Tibial artery (tissue), 4 donors: ENCODE data around the gene TFB1M.

Source experiments
- DNase-seq, 2 donors: peaks; one replicate each; pipeline ENCODE4 v3.0.0-alpha.2; 2019
- H3K27ac ChIP-seq, 2 donors: fragments of 200-600 bp; sonication (generic) in 1 of 2; 1 replicate in 1 of 2; 2 replicates in 1 of 2; pipeline ENCODE4 v1.5.1; 2018 to 2019; ENCODE audit warnings: mild to moderate bottlenecking in 1 of 2
- H3K27me3 ChIP-seq, 2 donors: fragments of 200-600 bp; sonication (generic) in 1 of 2; one replicate each; pipeline versions ENCODE4 v1.5.1 to v1.6.0; 2016 to 2019
- H3K36me3 ChIP-seq, 3 donors: fragments of 200-600 bp; sonication (generic) in 2 of 3; one replicate each; pipeline ENCODE4 v1.5.1; 2016 to 2019; ENCODE audit warnings: mild to moderate bottlenecking in 2 of 3
- H3K4me1 ChIP-seq, 4 donors: fragments of 200-600 bp; sonication (generic) in 2 of 4; 1 replicate in 3 of 4; 2 replicates in 1 of 4; pipeline ENCODE4 v1.5.1; 2016 to 2019
- H3K4me3 ChIP-seq, 2 donors: fragments of 200-600 bp; sonication (generic) in 1 of 2; 1 replicate in 1 of 2; 2 replicates in 1 of 2; pipeline ENCODE4 v1.5.1; 2018 to 2019; ENCODE audit warnings: mild to moderate bottlenecking in 2 of 2
- H3K9me3 ChIP-seq, 3 donors: fragments of 200-600 bp; sonication (generic) in 1 of 3; one replicate each; pipeline ENCODE4 v1.5.1; 2016 to 2019
- intact Hi-C: fragments of 100-400 bp; cut with DNase I; formaldehyde crosslinking; loops from one replicate; pipeline ENCODE4 v1.15.0; 2023; ENCODE audit warnings: low total_unique reads
- TF ChIP-seq, protein P1 (sequence below), 2 experiments: fragments of 200-600 bp in 1 of 2; fragments of 450-650 bp in 1 of 2; IDR thresholded peaks; one replicate each; pipeline ENCODE4 v1.5.1; 2017 to 2019; ENCODE audit warnings: antibody characterized with exemption in 2 of 2, mild to moderate bottlenecking in 1 of 2, moderate library complexity in 1 of 2

The TFB1M gene

DNA sequence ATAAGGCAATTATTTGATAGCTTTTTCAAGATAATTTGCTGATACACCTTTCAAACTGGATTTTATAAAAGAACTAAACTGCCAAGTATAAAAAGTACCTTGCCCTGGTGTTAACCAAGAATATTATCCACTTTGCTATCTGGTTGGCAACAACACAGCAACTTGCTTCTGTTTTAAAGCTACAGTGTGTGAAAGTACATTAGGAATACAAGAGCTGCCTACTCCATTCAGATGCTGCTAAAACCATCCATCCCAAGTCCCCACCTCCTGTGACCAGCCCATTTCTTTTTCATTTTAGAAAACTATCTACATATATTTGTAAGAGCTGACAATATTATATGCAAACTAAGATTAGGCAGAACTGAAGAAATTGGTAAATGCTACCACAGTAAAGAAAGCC is 37.6 kb downstream of the TFB1M start:
- Histone ChIP-seq H3K36me3 (peaks cover 0 to 11% (median 5%) of the 10 kb centered on the region in 3 donors), H3K27ac (peak overlapping the region in 1 of 2 donors; percentile 62), H3K9me3 (no peaks in the 10 kb centered on the region), H3K27me3 (no peaks in the 10 kb centered on the region), H3K4me1 (peaks cover 0 to 54% (median 27%) of the 10 kb centered on the region in 4 donors), H3K4me3 (no peak overlapping the region)
- TF ChIP-seq, protein P1, sequence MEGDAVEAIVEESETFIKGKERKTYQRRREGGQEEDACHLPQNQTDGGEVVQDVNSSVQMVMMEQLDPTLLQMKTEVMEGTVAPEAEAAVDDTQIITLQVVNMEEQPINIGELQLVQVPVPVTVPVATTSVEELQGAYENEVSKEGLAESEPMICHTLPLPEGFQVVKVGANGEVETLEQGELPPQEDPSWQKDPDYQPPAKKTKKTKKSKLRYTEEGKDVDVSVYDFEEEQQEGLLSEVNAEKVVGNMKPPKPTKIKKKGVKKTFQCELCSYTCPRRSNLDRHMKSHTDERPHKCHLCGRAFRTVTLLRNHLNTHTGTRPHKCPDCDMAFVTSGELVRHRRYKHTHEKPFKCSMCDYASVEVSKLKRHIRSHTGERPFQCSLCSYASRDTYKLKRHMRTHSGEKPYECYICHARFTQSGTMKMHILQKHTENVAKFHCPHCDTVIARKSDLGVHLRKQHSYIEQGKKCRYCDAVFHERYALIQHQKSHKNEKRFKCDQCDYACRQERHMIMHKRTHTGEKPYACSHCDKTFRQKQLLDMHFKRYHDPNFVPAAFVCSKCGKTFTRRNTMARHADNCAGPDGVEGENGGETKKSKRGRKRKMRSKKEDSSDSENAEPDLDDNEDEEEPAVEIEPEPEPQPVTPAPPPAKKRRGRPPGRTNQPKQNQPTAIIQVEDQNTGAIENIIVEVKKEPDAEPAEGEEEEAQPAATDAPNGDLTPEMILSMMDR (IDR thresholded peaks at IDR 0.05): no peak
- no peak for DNase-seq
- intact Hi-C loops: no loop called here

- Histone ChIP-seq H3K4me1 (peaks cover 0 to 56% (median 28%) of the 10 kb centered on the region in 4 donors), H3K27me3 (no peaks in the 10 kb centered on the region), H3K36me3 (peaks cover 0 to 11% (median 5%) of the 10 kb centered on the region in 3 donors), H3K4me3 (no peak overlapping the region), H3K27ac (peak overlapping the region; percentile 22 to 62), H3K9me3 (no peaks in the 10 kb centered on the region)
- intact Hi-C loops: no loop called here
- TF ChIP-seq, protein P1 (IDR thresholded peaks at IDR 0.05): no peak
- DNase-seq: no peak
Measured at GRCh38 chr6:155275808-155276480, 38.3 kb downstream of the TFB1M start.

DNA sequence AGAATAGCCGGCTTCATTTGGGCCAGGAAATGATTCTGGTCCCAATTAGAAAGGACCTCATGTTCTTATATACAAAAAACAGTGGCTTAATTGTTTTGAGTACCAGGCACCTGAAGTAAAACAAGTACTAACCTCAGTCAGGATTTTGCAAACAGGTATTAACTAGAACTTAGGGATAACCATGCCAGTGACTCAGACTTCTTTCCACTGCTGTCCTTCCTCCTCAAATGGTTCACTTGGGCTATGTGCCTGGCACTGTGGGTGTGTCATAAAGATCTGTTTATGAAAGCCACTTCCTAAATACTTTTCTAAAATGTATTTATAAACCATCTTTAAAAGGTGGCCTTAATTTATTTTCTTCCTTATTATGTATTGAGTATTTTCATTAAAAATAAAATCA is 39.8 kb downstream of the TFB1M start:
- peaks cover 0 to 56% (median 28%) of the 10 kb centered on the region in 4 donors for H3K4me1 ChIP-seq
- intact Hi-C loops: no loop called here

DNA sequence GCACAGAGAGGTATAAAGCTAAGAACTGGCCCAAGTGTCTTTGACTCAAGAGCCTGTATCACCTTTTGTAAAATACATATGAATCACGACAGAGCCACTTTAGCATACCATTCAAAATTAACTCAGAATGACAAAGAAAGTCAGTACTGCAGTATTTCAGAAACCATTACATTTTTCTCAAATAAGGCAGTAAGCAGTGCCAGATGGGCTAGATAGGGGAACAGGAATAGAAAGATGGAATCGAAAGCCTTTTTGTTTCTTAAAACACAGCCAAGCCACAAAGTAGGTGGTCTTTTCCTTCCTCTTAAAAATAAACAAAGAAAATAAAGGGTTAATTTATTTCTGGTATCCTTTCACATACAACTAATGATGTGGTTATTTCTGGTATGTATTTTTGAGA is 40.2 kb downstream of the TFB1M start:
- Histone ChIP-seq H3K4me1 (peaks cover 0 to 56% (median 28%) of the 10 kb centered on the region in 4 donors), H3K9me3 (no peaks in the 10 kb centered on the region), H3K36me3 (peaks cover 0 to 3% (median 0%) of the 10 kb centered on the region in 3 donors), H3K4me3 (no peak overlapping the region), H3K27ac (peak overlapping the region; percentile 40 to 62), H3K27me3 (no peaks in the 10 kb centered on the region)
- intact Hi-C loops: no loop called here
- no peak for DNase-seq
- TF ChIP-seq, protein P1 (IDR thresholded peaks at IDR 0.05): no peak

More for the DNA sequence above, 39.8 kb downstream of the TFB1M start:
- Histone ChIP-seq H3K27me3 (no peaks in the 10 kb centered on the region), H3K9me3 (no peaks in the 10 kb centered on the region), H3K27ac (peak overlapping the region; percentile 40 to 62), H3K4me3 (no peak overlapping the region), H3K36me3 (peaks cover 0 to 3% (median 0%) of the 10 kb centered on the region in 3 donors)
- TF ChIP-seq, protein P1 (IDR thresholded peaks at IDR 0.05): no peak
- no peak for DNase-seq

DNA sequence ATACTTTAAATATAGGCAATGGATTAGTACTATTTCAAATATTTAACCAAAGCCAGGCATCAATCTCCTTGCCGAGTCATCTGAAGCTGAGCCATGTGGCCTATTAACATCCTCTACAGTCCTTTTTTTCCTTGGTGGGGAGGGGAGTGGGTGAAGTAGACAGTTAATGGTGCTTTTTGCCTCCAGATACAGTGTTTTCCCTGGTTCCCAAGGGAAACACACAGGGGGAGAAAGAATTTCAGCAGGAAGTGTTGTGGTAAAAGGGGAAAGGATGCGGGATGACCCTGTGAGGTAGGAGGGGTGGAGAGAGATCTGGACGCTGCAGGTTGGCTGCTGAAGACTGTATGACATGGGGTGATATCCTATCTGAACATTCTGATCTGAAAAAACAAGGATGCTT is 40.9 kb downstream of the TFB1M start:
- Histone ChIP-seq H3K4me3 (no peak overlapping the region), H3K27ac (peak overlapping the region; percentile 40 to 62), H3K27me3 (no peaks in the 10 kb centered on the region), H3K4me1 (peaks cover 0 to 56% (median 28%) of the 10 kb centered on the region in 4 donors), H3K36me3 (peaks cover 0 to under 1% (median 0%) of the 10 kb centered on the region in 3 donors), H3K9me3 (no peaks in the 10 kb centered on the region)
- TF ChIP-seq, protein P1 (IDR thresholded peaks at IDR 0.05): no peak
- no peak for DNase-seq
- intact Hi-C loops: no loop called here
